ENCODE results near the gene TRAK1.
A peak's percentile ranks its signal among the peaks of the same experiment; 100 is the strongest.

Gene TRAK1

GRCh38 chr3:42190701-42191442 is 99.7 kb downstream of the TRAK1 start:
- Histone ChIP-seq H3K36me3 (peaks cover 58% of the 10 kb centered on the region), H3K27me3 (ENCODE audit: insufficient read depth, low read depth, severe bottlenecking) (no peaks in the 10 kb centered on the region), H3K9me3 (ENCODE audit: severe bottlenecking) (no peaks in the 10 kb centered on the region), H3K4me3 (ENCODE audit: low read depth, low read length) (no peak overlapping the region), H3K27ac (no peak overlapping the region)
- TF ChIP-seq CTCF (IDR thresholded peaks at IDR 0.05; ENCODE audit: low read depth, low read length) = peak; percentile 80
- DNase-seq = peak; percentile 75

- H3K36me3 ChIP-seq = peaks cover 61% of the 10 kb centered on the region
- no peak overlapping the region for H3K4me3 ChIP-seq (ENCODE audit: low read depth, low read length)
- peak overlapping the region; percentile 20; the same call in 1 of the 2 replicates for H3K27ac ChIP-seq
- DNase-seq = peak; percentile 28
- no peaks in the 10 kb centered on the region for H3K27me3 ChIP-seq (ENCODE audit: insufficient read depth, low read depth, severe bottlenecking)
- no peak for TF ChIP-seq CTCF (IDR thresholded peaks at IDR 0.05; ENCODE audit: low read depth, low read length)
- H3K9me3 ChIP-seq (ENCODE audit: severe bottlenecking) = no peaks in the 10 kb centered on the region
Measured at GRCh38 chr3:42191443-42191747, 100.2 kb downstream of the TRAK1 start.

- no peak for TF ChIP-seq CTCF (IDR thresholded peaks at IDR 0.05; ENCODE audit: low read depth, low read length)
- Histone ChIP-seq H3K4me3 (ENCODE audit: low read depth, low read length) (no peak overlapping the region), H3K9me3 (ENCODE audit: severe bottlenecking) (no peaks in the 10 kb centered on the region), H3K27me3 (ENCODE audit: insufficient read depth, low read depth, severe bottlenecking) (no peaks in the 10 kb centered on the region), H3K27ac (no peak overlapping the region), H3K36me3 (peaks cover 65% of the 10 kb centered on the region)
- no peak for DNase-seq
Measured at GRCh38 chr3:42192334-42193200, 101.4 kb downstream of the TRAK1 start.

GRCh38 chr3:42194943-42195510 is 103.9 kb downstream of the TRAK1 start:
- DNase-seq = no peak
- Histone ChIP-seq H3K9me3 (ENCODE audit: severe bottlenecking) (no peaks in the 10 kb centered on the region), H3K27ac (no peak overlapping the region), H3K4me3 (ENCODE audit: low read depth, low read length) (no peak overlapping the region), H3K27me3 (ENCODE audit: insufficient read depth, low read depth, severe bottlenecking) (no peaks in the 10 kb centered on the region), H3K36me3 (peaks cover 76% of the 10 kb centered on the region)
- TF ChIP-seq CTCF (IDR thresholded peaks at IDR 0.05; ENCODE audit: low read depth, low read length) = no peak

- H3K27me3 ChIP-seq (ENCODE audit: insufficient read depth, low read depth, severe bottlenecking) = no peaks in the 10 kb centered on the region
- no peak overlapping the region for H3K4me3 ChIP-seq (ENCODE audit: low read depth, low read length)
- no peaks in the 10 kb centered on the region for H3K9me3 ChIP-seq (ENCODE audit: severe bottlenecking)
- H3K27ac ChIP-seq = no peak overlapping the region
- DNase-seq = no peak
- TF ChIP-seq CTCF (IDR thresholded peaks at IDR 0.05; ENCODE audit: low read depth, low read length) = no peak
- peaks cover 78% of the 10 kb centered on the region for H3K36me3 ChIP-seq
Measured at GRCh38 chr3:42195879-42196330, 104.7 kb downstream of the TRAK1 start.
